Mesodermal cell (in vitro differentiated cells): ENCODE data around the gene ZNF281.
"Not testable (repeated sequence)": the region's sequence is repeated elsewhere in the genome, so short reads cannot be mapped to it uniquely, and the experiment has no call there.

ENCODE experiments used
- H3K27ac ChIP-seq: 2 replicates; pipeline ENCODE4 v1.7.0; 2013; ENCODE audit warnings: mild to moderate bottlenecking, low read depth, low read length, moderate library complexity; ENCODE audit not compliant: severe bottlenecking
- H3K36me3 ChIP-seq: 2 replicates; pipeline ENCODE4 v1.7.1; 2013; ENCODE audit warnings: mild to moderate bottlenecking, low read length, moderate library complexity; ENCODE audit not compliant: control insufficient read depth, insufficient read depth
- H3K4me1 ChIP-seq: one replicate; pipeline ENCODE4 v1.7.1; 2013; ENCODE audit warnings: mild to moderate bottlenecking, low read length; ENCODE audit not compliant: insufficient read depth, control insufficient read depth, poor library complexity, severe bottlenecking
- H3K4me3 ChIP-seq: 2 replicates; pipeline ENCODE4 v1.7.0; 2013; ENCODE audit warnings: low read length, control low read depth, mild to moderate bottlenecking; ENCODE audit not compliant: insufficient read depth, poor library complexity, severe bottlenecking; ENCODE audit errors: extremely low read depth
- H3K9me3 ChIP-seq: 2 replicates; pipeline ENCODE4 v1.7.1; 2013; ENCODE audit warnings: mild to moderate bottlenecking, low read length, moderate library complexity; ENCODE audit not compliant: control insufficient read depth
- WGBS, 2 experiments: methylation state at CpG; one replicate each; pipeline ENCODE4 v1.1.5; 2013; ENCODE audit warnings: missing lambda C conversion rate in 2 of 2; ENCODE audit not compliant: insufficient coverage in 2 of 2; 5-methylcytosine and 5-hydroxymethylcytosine counted together

ZNF281 gene

DNA sequence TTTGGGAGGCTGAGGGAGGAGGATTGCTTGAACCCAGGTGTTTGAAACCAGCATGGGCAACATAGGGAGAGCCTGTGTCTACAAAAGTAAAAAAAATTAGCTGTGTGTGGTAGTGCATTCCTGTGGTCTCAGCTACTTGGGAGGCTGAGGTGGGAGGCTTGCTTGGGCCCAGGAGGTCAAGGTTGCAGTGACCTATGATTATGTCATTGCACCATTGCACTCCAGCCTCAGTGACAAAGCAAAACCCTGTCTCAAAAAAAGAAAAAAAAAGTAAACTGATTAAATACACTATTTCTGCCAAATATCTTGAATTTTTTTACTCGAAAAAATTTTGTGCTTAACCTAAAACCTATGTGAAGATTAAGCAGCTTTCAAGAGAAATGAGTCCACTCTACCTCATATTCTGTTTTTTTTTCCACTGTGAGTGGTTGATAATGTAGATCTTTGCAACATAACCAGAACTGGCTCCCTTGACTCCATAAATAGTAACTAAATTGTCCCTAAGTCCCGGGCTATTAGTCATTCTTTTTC lies 19.4 kb upstream of the ZNF281 start:
- WGBS, 2 experiments, result no CpG with 5 or more reads among the region's 2 CpGs
- Histone ChIP-seq H3K9me3 (no peaks in the 10 kb centered on the region), H3K4me1 (no peaks in the 10 kb centered on the region), H3K4me3 (no peak overlapping the region), H3K36me3 (no peaks in the 10 kb centered on the region), H3K27ac (no peak overlapping the region)

DNA sequence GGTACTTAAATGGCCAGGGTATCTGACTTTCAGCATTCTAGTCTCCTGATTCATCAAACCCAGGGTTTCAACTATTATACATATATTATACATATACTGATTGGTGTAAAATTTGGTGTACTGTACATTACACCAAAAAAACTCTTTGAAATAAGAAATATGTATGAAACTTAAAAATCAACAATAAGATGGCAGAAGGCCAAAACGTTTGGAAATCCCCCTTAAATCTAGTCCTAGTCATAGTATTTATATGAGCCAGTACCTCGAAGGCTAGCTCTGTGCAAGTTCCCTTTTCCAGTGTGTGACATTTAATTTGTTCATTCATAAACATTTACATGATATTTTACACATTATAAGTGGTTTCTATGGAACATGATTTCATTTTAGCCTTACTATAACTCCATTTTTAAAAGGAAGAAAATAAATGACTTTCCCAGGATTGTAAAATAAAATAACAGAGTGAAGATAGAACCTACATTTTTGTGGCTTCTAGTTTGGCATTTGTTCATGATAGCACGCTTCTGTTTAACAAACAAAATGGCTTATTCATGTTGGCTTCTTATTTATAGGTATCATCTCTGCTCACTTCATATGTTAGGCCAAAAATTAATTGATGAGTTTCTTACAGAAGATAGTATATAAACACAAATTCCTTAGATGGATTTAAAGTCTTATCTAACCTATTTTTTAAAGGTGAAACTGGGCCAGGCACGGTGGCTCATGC lies 18.8 kb upstream of the ZNF281 start:
- Histone ChIP-seq H3K27ac (no peak overlapping the region), H3K36me3 (no peaks in the 10 kb centered on the region), H3K4me3 (no peak overlapping the region), H3K4me1 (no peaks in the 10 kb centered on the region), H3K9me3 (no peaks in the 10 kb centered on the region)
- WGBS, 2 experiments, result 80 to 100% methylated on average over 1 of the region's 4 CpGs

DNA sequence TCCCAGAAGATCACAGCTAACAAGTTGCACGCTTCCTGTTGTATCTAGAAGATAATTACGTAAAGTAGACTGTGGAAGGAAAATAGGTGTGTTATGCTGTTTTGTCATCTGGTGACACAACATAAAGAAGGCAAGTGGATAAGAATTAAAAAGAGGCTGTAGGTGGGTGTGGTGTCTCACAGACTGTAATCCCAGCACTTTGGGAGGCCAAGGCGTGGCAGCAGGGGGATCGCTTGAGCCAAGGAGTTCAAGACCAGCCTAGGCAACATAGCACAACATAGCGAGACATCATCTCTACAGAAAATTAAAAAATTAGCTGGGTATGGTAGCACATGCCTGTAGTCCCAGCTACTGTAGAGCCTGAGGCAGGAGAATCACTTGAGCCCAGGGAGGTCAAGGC lies 17.9 kb upstream of the ZNF281 start:
- H3K9me3 ChIP-seq, result no peaks in the 10 kb centered on the region
- H3K4me3 ChIP-seq, result no peak overlapping the region
- H3K4me1 ChIP-seq, result no peaks in the 10 kb centered on the region
- H3K27ac ChIP-seq, result no peak overlapping the region
- H3K36me3 ChIP-seq, result no peaks in the 10 kb centered on the region
- 93 to 100% methylated on average over 1 to 2 of the region's 5 CpGs for WGBS, 2 experiments

DNA sequence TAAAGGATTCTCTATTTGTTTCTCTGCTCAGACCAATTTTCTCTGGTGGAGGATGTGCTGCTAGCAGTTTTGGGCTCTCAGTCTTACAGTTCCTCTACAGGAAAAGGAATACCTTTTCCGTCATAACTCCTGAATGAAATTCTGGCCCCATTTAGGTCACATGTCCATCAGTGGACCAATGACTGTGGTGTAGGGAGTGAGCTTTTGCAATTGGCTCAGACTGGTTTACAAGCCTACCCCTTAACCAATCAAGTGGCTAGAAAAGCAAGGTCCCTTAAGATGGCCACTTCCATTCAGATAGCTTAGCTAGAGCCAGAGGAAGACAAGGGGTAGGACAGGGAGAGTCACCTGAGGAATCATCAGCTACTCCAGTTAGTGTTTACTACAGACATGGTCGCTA lies 16.4 kb upstream of the ZNF281 start:
- no peaks in the 10 kb centered on the region for H3K4me1 ChIP-seq
- H3K4me3 ChIP-seq, result no peak overlapping the region
- no peaks in the 10 kb centered on the region for H3K36me3 ChIP-seq
- H3K27ac ChIP-seq, result no peak overlapping the region
- WGBS, 2 experiments, result 93 to 100% methylated on average over 1 to 2 of the region's 2 CpGs
- H3K9me3 ChIP-seq, result no peaks in the 10 kb centered on the region

DNA sequence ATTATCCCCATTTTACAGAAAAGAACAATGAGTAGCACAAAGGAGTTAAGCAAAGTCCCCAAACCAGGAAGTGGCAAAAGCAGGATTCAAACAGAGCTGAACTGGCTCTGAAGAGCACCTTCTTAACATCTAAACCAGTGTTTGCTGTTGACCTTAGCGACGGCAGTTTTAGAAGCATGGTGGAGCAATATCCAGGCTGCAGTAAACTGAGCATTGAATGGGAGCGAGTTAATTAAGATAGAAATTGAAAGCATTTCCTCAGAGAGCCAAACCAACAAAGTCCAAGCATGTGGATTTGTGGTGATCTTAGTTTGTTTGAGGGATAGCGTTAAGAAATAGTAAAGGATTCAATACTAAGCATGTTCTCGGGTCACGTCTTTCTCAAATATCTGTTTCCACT lies 13.4 kb upstream of the ZNF281 start:
- H3K4me1 ChIP-seq, result no peaks in the 10 kb centered on the region
- H3K4me3 ChIP-seq, result no peak overlapping the region
- H3K9me3 ChIP-seq, result no peaks in the 10 kb centered on the region
- H3K27ac ChIP-seq, result no peak overlapping the region
- WGBS, 2 experiments, result 93 to 97% methylated on average over 6 of the region's 6 CpGs
- peaks cover 1% of the 10 kb centered on the region for H3K36me3 ChIP-seq

DNA sequence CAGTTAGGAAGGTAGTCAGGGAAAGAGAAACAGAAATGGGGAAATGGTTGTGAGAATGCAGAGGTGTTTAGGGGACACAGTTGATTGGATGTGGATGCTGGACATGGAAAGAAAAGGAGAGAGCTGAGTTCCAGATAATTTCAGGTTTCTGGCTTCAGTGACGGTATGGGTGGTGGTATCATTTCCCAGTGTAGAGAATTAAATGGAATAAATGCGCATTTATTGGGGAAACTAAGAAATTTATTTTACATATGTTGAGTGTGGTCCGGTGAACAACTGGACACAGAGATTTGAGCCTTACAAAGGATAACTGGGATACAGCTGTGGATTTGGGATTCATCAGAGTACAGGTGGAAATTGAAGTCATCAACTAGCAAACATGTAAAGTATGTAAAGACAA lies 12.4 kb upstream of the ZNF281 start:
- H3K4me3 ChIP-seq, result no peak overlapping the region
- H3K9me3 ChIP-seq, result no peaks in the 10 kb centered on the region
- 92 to 100% methylated on average over 3 of the region's 3 CpGs for WGBS, 2 experiments
- peaks cover 5% of the 10 kb centered on the region for H3K36me3 ChIP-seq
- no peak overlapping the region for H3K27ac ChIP-seq
- H3K4me1 ChIP-seq, result no peaks in the 10 kb centered on the region

DNA sequence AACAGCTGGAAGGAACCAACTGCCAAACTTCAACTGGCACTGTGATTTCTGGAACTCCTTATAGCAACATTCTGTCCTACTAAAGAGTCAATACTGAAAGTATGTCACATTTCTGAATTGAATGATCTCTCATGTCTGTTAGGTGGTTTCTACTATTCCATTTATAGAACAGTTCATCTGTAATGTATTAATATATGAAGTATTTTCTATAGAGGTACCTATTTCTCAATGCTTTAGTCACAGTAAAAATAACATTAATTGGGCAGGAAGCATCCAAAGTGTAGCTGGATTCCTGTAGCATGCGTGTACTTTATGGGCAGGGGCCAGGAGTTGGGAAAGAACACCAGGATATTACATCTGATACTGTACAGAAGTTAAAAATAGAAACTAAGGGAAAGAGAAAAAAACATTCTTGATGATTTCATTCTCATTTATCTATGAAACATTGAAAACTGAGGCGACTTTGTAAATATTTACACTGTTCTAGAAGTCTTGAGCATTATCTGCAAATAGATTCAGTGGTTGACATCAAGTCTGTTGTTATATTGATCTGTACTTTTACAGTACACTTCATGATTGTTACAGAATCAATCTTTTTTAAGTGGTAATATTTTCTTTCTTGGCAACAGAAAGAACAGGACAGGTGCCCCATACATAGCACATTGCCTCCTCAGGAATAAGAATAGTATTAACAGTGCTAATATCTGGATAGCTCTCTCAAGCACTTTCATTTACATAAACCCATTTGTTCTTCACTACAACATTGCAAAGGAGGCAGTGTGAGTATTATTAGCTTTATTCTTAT lies 6.2 kb upstream of the ZNF281 start:
- peaks cover 12% of the 10 kb centered on the region for H3K4me1 ChIP-seq
- H3K9me3 ChIP-seq, result no peaks in the 10 kb centered on the region
- peaks cover 5% of the 10 kb centered on the region for H3K36me3 ChIP-seq
- H3K4me3 ChIP-seq, result no peak overlapping the region
- H3K27ac ChIP-seq, result peak overlapping the region; percentile 68
- 100% methylated on average over 1 of the region's 2 CpGs; no CpG with 5 or more reads in 1 of the 2 experiments for WGBS, 2 experiments

DNA sequence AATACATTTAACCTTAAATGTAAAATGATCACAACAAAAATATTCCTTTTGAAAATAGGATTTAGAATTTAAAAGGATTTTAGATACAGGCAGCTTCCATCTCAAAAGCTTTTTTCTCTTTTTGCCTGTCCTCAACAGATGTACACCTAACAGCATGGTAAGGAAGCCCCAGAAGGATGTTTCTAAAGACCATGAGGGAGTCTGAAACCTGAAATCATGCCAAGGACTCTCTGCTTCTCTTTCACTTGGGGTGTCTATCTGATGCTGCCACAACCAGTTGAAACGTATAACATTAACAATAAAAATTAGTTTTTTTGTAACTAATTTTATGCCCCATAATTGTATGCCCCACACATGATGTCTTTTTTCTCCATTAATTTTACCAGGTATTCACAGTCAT lies 5.4 kb upstream of the ZNF281 start:
- H3K9me3 ChIP-seq, result no peaks in the 10 kb centered on the region
- peak overlapping the region; percentile 38 for H3K27ac ChIP-seq
- peaks cover 5% of the 10 kb centered on the region for H3K36me3 ChIP-seq
- H3K4me1 ChIP-seq, result peaks cover 12% of the 10 kb centered on the region
- no CpG with 5 or more reads among the region's 1 CpG for WGBS, 2 experiments
- H3K4me3 ChIP-seq, result no peak overlapping the region

DNA sequence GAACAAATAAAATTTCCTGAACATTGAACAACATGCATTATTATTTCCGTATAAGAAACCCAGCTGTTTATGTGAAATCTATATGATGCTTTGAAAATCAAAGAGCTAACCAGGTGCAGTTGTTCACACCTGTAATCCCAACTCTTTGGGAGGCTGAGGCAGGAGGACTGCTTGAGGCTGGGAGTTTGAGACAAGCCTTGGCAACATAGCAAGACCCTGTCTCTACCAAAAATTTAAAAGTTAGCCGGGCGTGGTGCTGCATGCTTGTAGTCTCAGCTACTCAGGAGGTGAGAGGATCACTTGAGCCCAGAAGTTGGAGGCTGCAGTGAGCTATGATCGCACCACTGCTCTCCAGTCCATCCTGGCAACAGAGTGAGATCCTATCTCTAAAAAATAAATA lies 4.8 kb upstream of the ZNF281 start:
- Histone ChIP-seq H3K4me3 (no peak overlapping the region), H3K4me1 (peaks cover 12% of the 10 kb centered on the region), H3K27ac (no peak overlapping the region), H3K9me3 (no peaks in the 10 kb centered on the region), H3K36me3 (peaks cover 5% of the 10 kb centered on the region)
- WGBS, 2 experiments, result 80 to 92% methylated on average over 1 to 2 of the region's 4 CpGs

DNA sequence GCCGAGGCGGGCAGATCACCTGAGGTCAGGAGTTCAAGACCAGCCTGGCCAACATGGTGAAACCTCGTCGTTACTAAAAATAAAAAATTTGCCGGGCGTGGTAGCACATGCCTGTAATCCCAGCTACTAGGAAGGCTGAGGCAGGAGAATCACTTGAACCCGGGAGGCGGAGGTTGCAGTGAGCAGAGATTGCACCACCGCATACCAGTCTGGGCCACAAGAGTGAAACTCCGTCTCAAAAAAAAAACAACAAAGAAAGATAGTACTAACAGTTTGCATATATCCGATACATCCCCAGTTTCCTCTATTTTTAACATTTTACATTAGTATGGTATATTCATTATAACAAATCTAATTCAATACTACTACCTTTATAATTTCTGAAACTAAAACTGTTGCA lies 3.9 kb upstream of the ZNF281 start:
- H3K4me1 ChIP-seq, result peaks cover 14% of the 10 kb centered on the region
- not testable (repeated sequence) for H3K36me3 ChIP-seq, H3K27ac ChIP-seq, H3K9me3 ChIP-seq, H3K4me3 ChIP-seq
- WGBS, 2 experiments, result 89 to 100% methylated on average over 6 to 8 of the region's 11 CpGs
